Kidney (tissue), 14 donors: ENCODE measurements around the gene TMEFF1. TPM values are rescaled to one million over a fixed set of nuclear protein-coding genes. Genes with fewer than 3 reads are reported as not detected.

Source experiments
- DNase-seq, 5 donors: peaks; one replicate each; pipeline ENCODE4 v3.0.0-alpha.2; 2013 to 2020
- FAIRE-seq: peaks from 2 replicates; lab custom pipeline; 2012; peaks lifted over from hg19 to GRCh38; lab: Jason Lieb, UNC
- H3K27ac ChIP-seq, 2 donors: one replicate each; pipeline ENCODE4 v1.7.0; 2013; ENCODE audit warnings: low read depth in 2 of 2, low read length in 2 of 2, inconsistent platforms in 1 of 2
- H3K27me3 ChIP-seq: one replicate; pipeline ENCODE4 v1.7.1; 2013; ENCODE audit warnings: low read length, inconsistent platforms; ENCODE audit not compliant: control insufficient read depth, insufficient read depth
- H3K36me3 ChIP-seq, 3 donors: one replicate each; pipeline versions ENCODE4 v1.7.0 to v1.7.1; 2013; ENCODE audit warnings: low read length in 3 of 3, control low read depth in 1 of 3, inconsistent platforms in 1 of 3; ENCODE audit not compliant: insufficient read depth in 3 of 3, control insufficient read depth in 2 of 3
- H3K4me1 ChIP-seq, 3 donors: one replicate each; pipeline versions ENCODE4 v1.7.0 to v1.7.1; 2013; ENCODE audit warnings: low read length in 3 of 3, inconsistent platforms in 1 of 3, low read depth in 1 of 3; ENCODE audit not compliant: control insufficient read depth in 2 of 3, insufficient read depth in 2 of 3
- H3K4me3 ChIP-seq, 3 donors: one replicate each; pipeline versions ENCODE4 v1.7.0 to v1.8.1; 2013; ENCODE audit warnings: low read length in 3 of 3, control low read depth in 1 of 3, inconsistent platforms in 1 of 3
- H3K9ac ChIP-seq, 3 donors: one replicate each; pipeline versions ENCODE4 v1.7.0 to v1.7.1; 2013; ENCODE audit warnings: low read length in 3 of 3, control low read depth in 1 of 3, inconsistent platforms in 1 of 3
- H3K9me3 ChIP-seq, 3 donors: one replicate each; pipeline versions ENCODE4 v1.7.0 to v1.7.1; 2013; ENCODE audit warnings: low read length in 3 of 3, control low read depth in 1 of 3, inconsistent platforms in 1 of 3; ENCODE audit not compliant: control insufficient read depth in 2 of 3, insufficient read depth in 1 of 3
- CTCF ChIP-seq: IDR thresholded peaks from 3 replicates; pipeline ENCODE4 v1.5.1; 2012; ENCODE audit warnings: mild to moderate bottlenecking, moderate library complexity, borderline replicate concordance; ENCODE audit not compliant: insufficient read depth; ENCODE audit errors: extremely low read depth
- intact Hi-C: fragments of 100-400 bp; cut with DNase I; formaldehyde crosslinking; loops from one replicate; pipeline ENCODE4 v1.11.1; 2022
- polyA plus RNA-seq: library from polyadenylated mRNA; stranded (reverse); fragments of 350-450 nt; fragmentation: Illumina TruSeq; extraction: RNeasy Lipid Tissue Mini Kit (QIAGEN cat#74804); gene quantifications from one replicate; pipeline ENCODE4 v1.2.3, GENCODE V29; 2014; ENCODE audit warnings: low read depth, low replicate concordance; ENCODE audit not compliant: insufficient read depth
- total RNA-seq: library from RNA; stranded (reverse); fragmentation: NEBNext Ultra II Directional; extraction: Animal tissue kit (Norgen Biotek cat#: 25700); gene quantifications from one replicate; pipeline ENCODE4 v1.2.1, GENCODE V29; 2021
- donor health status: control.
- donor health status: control.
- donor health status: control.
- donor health status: control.
- donor health status: control.
- donor health status: DM: yes; HTN: yes; CAD: no.
- donor health status: Normal renal cell carcinoma (clear cell type).

TMEFF1 gene
- total and polyA plus RNA-seq, 2 donors from 2014 or later, result 0.66 TPM; not detected in 1

- H3K27me3 ChIP-seq, result no peaks in the 10 kb centered on the region
- H3K36me3 ChIP-seq, result no peaks in the 10 kb centered on the region
- no peak for FAIRE-seq
These were observed 114.4 kb downstream of the TMEFF1 start for GRCh38 chr9:100587375-100587774.

GRCh38 chr9:100589582-100589981 lies 116.6 kb downstream of the TMEFF1 start:
- intact Hi-C loops, result no loop called here
- no peaks in the 10 kb centered on the region for H3K4me1 ChIP-seq
- no peak for FAIRE-seq
- no peak for DNase-seq
- H3K36me3 ChIP-seq, result no peaks in the 10 kb centered on the region
- no peak overlapping the region for H3K27ac ChIP-seq
- TF ChIP-seq CTCF, result no peak
- no peaks in the 10 kb centered on the region for H3K27me3 ChIP-seq
- no peak overlapping the region for H3K9ac ChIP-seq
- no peaks in the 10 kb centered on the region for H3K9me3 ChIP-seq
- H3K4me3 ChIP-seq, result no peak overlapping the region

More at GRCh38 chr9:100587375-100587774, 114.4 kb downstream of the TMEFF1 start:
- Histone ChIP-seq H3K4me1 (no peaks in the 10 kb centered on the region), H3K27ac (no peak overlapping the region), H3K4me3 (no peak overlapping the region), H3K9me3 (no peaks in the 10 kb centered on the region), H3K9ac (no peak overlapping the region)
- no peak for TF ChIP-seq CTCF
- DNase-seq, result no peak
- intact Hi-C loops, result no loop called here

GRCh38 chr9:100590481-100590880 lies 117.5 kb downstream of the TMEFF1 start:
- no peak for FAIRE-seq
- no peak for TF ChIP-seq CTCF

GRCh38 chr9:100591139-100591538 lies 118.2 kb downstream of the TMEFF1 start:
- Histone ChIP-seq H3K9ac (no peak overlapping the region), H3K4me1 (no peaks in the 10 kb centered on the region), H3K36me3 (no peaks in the 10 kb centered on the region), H3K4me3 (no peak overlapping the region), H3K27ac (no peak overlapping the region), H3K27me3 (no peaks in the 10 kb centered on the region), H3K9me3 (no peaks in the 10 kb centered on the region)
- no peak for TF ChIP-seq CTCF
- intact Hi-C loops, result no loop called here
- DNase-seq, result no peak
- FAIRE-seq, result no peak

More at GRCh38 chr9:100590481-100590880, 117.5 kb downstream of the TMEFF1 start:
- DNase-seq, result no peak
- Histone ChIP-seq H3K27me3 (no peaks in the 10 kb centered on the region), H3K9ac (no peak overlapping the region), H3K27ac (no peak overlapping the region), H3K4me3 (no peak overlapping the region), H3K9me3 (no peaks in the 10 kb centered on the region), H3K4me1 (no peaks in the 10 kb centered on the region), H3K36me3 (no peaks in the 10 kb centered on the region)
- intact Hi-C loops, result no loop called here
